HG03558 (cell line): ENCODE data around the gene ZNF629.

Experiments
- ATAC-seq: cut with Tn5 transposase; IDR thresholded peaks from one replicate; pipeline ENCODE4 v1.9.1; 2021; ENCODE audit warnings: moderate number of reproducible peaks; ENCODE audit not compliant: unreplicated experiment; ENCODE audit errors: extremely low read depth

The ZNF629 gene

DNA sequence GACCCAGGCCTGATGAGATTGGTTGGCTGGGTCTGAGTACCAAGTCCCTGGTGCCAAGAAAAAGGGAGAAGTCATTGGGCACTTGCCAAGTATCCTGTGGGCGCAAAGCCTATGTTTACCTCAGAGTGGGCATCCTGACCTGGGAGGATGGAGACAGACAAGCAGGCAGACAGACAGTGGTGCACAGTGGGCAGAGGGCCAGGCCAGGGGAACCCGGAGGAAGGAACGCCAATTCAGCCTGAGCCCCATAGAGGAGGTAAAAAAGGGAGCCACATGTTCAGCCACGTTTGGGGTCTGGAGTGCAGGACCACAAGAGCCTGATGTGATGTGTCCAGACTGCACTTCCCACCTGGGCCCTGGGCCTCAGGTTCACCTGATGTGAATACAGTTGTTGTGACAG lies 33.4 kb downstream of the ZNF629 start:
- no peak for ATAC-seq

GRCh38 chr16:30750876-30751465 lies 36.0 kb downstream of the ZNF629 start:
- ATAC-seq = no peak

DNA sequence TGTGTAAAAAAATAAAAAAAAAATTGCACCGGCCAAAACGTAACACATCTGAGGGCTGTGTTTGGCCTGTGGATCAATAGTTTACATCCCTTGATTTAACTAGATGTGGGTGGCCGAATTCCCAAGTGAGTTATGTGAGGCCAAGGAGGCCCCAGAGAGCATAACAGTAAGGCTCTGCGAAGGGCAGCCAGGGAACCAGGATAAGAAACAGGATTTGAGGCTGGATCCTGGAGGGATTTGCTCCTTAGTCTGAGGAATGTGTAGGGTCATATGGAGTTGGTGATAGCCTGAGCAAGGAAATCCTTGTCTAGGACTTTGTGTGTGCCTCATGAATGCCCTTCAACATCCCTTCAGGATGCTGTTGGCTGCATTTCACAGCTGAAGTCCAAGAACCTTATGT lies 36.8 kb downstream of the ZNF629 start:
- ATAC-seq = no peak

GRCh38 chr16:30748634-30749445 lies 38.2 kb downstream of the ZNF629 start:
- ATAC-seq = no peak

DNA sequence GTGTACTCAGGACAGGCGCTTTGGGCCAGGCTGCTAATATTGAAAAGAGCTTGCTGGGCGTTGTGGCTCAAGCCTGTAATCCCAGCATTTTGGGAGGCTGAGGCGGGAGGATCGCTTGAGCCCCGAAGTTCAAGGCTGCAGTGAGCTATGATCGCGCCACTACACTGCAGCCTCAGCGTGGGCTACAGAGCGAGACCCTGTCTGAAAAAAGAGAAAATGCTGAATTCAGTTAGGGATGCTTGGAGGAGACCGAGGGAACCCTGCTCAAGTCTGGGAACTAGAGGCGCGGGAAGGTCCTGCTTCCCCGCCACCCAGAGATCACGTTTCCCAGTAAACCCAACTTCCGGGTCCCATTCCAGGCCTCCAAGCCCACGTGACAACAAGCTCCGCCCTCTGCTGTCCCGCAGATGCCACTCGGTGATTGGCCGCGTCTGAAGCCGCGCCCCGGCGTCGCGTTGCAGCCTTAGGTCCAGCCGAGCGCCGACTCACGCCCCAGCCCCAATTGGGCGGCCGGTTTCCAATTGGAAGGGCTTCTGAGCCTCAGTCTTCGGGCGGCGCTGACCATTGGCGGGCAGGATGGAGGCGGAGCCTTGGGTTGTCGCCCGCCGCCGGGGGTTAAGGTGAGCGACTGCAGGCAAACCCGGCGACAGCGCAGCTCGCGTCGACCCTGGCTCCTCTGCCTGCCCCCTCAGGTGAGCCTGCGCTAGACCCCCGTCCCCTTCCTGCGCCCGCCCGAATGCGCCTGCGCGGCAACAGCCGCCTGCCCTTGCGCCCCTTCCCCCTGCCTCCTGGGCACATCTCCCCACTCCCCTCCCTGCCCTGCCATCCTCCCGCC lies 39.0 kb downstream of the ZNF629 start, which contains the start of gene PHKG2:
Gene PHKG2 (plus strand): TSS at position 627 of the 835 bp plus-strand sequence. CDS start 396 bp downstream, outside the sequence.
- ATAC-seq = peak; percentile 87

- no peak for ATAC-seq
Observed at GRCh38 chr16:30747331-30747730, 39.7 kb downstream of the ZNF629 start.

DNA sequence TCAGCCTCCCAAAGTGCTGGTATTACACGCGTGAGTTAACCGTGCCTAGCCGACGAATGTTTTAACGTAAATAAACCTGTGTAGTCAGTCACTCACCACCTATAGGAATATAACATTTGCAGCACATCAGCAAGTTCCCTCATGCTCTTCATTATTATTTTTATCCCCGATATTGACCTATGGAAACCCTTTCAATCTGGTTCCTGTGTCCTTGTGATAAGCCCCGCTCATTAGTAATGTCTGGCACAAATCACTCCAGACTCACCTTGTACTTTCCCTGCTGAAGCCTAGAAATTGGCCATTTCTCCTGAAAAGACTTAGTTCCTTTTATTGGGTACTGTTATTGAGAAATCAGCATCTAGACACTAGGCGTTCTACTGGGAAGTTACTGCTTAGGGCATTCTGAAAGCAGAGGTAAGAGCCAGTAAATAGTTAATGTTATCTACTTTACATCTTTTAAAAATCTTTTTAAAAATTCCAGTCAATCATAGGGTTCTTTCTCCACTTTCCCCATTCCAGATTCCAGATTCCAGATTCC lies 40.3 kb downstream of the ZNF629 start:
- no peak for ATAC-seq

DNA sequence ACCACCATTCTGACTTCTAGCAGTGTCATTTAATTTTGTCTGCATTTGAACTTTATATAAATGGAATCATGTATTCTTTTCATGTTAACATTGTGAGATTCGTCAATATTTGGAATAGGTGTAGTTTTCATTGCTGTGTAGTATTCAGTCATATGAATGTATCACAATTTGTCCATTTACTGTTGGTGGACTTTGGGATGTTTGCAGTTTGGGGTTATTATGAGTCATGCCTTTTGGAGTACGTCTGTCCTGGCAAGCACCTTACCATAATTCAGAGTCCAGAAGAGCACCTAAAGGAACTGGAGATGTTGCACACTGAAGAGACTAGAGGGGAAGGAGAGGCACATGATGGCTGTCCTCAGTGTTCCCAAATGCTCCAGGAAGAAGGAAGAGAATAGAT lies 41.9 kb downstream of the ZNF629 start:
- no peak for ATAC-seq

- ATAC-seq = no peak
Observed at GRCh38 chr16:30744183-30744582, 42.8 kb downstream of the ZNF629 start.

DNA sequence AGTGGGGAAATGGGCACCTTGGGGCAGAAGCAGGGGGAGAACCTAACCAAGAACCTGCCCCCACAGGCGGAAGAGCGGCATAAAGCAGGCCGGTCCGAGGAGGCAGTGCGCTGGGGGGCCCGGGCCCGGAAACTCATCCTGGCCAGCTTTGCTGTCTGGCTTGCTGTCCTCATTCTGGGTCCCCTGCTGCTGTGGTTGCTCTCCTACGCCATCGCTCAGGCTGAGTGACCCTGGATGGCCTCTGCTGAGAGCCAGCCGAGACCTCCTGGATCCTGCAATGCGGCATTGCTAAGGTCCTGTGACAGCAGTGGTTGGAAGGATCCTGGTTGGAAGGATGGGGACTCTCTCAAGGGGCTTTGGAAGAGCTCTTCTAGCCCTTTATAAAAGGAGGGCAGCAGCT lies 43.3 kb downstream of the ZNF629 start:
- ATAC-seq = no peak

DNA sequence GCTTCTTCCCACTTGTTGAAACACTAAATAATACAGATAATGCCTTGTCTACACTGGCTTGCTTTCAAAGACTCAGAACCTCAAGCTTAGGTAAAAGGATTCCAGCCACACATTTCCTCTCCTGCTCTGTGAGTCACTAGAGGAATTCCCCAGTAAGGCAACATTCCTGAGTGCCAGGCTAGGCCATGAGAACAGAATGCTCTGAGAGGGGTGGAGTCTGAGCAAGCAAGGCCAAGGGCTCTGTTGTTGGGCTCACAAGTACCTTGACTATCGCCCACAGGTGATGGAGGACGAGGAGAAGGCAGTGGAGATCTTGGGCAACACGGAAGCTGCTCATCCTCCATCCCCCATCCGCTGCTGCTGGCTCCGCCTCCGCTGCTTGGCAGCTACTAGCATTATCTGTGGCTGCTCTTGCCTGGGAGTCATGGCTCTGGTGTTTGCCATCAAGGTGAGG lies 45.5 kb downstream of the ZNF629 start:
- no peak for ATAC-seq

GRCh38 chr16:30740364-30741251 lies 46.4 kb downstream of the ZNF629 start:
- ATAC-seq = no peak

- no peak for ATAC-seq
Observed at GRCh38 chr16:30738984-30739951, 47.7 kb downstream of the ZNF629 start.

- no peak for ATAC-seq
Observed at GRCh38 chr16:30737794-30738648, 49.0 kb downstream of the ZNF629 start.

DNA sequence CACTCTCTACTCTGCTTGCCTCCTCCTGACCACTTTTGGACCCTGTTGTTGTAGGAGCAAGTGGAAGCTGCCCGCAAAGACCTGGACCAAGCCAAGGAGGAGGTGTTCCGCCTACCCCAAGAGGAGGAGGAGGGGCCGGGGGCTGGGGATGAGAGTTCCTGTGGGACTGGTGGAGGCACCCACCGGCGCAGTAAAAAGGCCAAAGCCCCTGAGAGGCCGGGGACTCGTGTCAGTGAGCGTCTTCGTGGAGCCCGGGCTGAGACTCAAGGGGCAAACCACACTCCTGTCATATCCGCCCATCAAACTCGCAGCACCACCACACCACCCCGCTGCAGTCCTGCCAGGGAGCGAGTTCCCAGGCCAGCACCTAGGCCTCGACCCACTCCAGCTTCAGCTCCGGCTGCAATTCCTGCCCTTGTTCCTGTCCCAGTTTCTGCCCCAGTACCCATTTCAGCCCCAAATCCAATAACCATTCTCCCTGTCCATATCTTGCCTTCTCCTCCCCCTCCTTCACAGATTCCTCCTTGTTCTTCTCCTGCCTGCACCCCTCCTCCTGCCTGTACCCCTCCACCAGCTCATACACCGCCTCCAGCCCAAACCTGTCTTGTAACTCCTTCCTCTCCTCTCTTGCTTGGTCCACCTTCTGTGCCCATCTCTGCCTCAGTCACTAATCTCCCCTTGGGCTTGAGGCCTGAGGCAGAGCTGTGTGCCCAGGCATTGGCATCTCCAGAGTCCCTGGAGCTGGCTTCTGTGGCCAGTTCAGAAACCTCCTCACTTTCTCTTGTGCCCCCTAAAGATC lies 49.8 kb downstream of the ZNF629 start:
- no peak for ATAC-seq

DNA sequence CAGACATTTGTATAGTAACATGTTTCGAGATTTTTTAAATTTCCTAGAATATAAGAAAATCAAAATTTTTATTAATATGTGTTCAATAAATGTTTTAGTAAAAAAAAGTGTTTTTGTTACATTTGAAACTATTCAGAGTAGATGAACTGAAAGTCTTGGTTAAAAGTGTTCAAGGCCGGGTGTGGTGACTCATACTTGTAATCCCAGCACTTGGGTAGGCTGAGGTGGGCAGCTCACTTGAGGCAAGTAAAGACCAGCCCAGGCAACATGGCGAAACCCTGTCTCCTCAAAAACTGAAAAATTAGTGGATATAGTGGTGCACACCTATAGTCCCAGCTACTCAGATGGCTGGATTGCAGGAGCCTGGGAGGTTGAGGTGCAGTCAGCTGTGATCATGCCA lies 55.6 kb downstream of the ZNF629 start:
- no peak for ATAC-seq
